Germinal center (tissue), 1 donor: Measurements from ENCODE around the gene GPC3.

Experiments
- DNase-seq: peaks from one replicate; pipeline ENCODE4 v3.0.0; 2012; ENCODE audit warnings: mixed read lengths, low spot score

The GPC3 gene

DNA sequence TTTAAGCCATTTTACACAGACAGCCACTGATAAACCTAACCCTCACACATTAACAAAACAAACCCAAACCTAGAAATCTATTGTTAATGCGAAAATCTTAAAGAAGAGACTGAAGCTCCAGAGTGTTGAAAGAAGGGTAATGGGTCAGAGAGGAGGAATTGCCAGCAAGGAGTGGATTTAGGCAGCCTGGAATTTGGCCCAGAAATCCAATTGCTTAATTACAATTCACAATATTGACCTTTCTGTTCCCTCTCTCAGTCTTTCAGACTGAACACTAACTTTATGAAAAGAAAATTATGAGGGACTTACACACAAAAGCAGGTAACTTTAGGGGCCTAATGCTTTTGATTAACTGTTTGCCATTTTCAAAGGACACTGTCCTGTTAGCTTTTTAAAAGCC, 384.9 kb downstream of the GPC3 start:
- no peak for DNase-seq

DNA sequence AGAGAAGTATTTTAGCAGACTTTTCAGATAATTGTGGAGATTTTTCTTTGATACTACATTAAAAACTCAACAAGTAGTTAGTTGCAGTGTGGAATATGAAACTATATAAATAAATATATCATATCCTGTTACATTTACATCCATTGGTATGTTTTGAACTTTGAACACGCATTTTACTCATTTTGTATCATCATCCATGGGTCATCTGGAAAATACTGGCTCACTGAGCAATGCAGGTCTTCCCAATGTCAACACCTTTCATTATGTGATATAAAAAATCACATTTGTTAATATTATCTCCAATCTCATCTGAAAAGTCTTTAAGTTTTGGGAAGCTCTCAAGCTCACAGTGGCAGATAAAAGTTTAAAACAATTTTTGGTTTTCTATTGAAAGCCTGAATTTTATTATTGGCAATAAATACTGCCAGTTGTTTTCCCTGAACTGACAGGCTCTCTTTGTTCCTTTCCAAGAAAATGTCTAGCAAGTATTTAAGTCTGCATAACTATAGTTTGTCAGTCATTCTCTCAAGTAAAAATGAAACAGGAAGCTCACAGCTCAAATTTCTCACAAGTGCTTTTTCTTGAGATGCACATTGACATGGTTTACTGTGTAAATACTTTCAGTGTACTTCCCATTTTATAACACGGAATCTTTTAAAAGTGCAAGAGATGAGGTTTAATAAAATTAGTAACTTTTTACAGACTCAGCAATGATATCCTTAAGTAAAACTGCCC, 386.6 kb downstream of the GPC3 start:
- no peak for DNase-seq

DNA sequence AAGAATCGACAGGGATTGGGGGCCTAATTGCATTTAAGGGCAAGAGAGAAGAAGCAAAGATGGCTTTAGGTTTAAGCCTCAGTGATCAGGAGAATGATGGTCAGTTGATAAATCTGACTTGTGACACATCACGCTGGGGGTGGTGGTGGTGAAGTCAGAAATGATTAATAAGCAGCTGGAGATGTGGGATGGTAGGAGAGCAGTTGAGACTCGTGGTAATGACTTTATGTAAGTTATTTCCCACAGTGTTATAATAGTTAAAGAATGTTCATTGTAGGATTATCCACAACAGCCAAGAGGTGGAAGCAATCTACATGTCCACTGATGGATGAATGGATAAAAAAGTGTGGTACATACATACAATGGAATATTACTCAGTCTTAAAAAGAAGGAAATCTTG, 391.2 kb downstream of the GPC3 start:
- no peak for DNase-seq

DNA sequence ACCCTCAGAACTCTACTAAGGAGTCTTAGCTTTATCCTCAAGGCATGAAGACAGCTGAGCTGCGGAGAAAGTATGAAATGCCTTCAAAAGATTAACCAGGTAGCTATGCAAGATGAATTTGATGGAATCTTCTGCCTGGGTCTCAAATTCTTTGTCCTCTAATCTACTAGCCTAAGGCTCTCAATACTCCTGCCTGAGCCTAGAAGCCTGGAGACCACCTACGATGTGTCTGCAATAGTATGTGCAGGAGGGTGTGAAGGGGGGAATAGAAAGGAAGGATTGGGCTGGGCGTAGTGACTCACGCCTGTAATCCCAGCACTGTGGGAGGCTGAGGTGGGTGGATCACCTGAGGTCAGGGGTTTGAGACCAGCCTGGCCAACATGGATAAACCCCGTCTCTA, 391.9 kb downstream of the GPC3 start:
- no peak for DNase-seq

DNA sequence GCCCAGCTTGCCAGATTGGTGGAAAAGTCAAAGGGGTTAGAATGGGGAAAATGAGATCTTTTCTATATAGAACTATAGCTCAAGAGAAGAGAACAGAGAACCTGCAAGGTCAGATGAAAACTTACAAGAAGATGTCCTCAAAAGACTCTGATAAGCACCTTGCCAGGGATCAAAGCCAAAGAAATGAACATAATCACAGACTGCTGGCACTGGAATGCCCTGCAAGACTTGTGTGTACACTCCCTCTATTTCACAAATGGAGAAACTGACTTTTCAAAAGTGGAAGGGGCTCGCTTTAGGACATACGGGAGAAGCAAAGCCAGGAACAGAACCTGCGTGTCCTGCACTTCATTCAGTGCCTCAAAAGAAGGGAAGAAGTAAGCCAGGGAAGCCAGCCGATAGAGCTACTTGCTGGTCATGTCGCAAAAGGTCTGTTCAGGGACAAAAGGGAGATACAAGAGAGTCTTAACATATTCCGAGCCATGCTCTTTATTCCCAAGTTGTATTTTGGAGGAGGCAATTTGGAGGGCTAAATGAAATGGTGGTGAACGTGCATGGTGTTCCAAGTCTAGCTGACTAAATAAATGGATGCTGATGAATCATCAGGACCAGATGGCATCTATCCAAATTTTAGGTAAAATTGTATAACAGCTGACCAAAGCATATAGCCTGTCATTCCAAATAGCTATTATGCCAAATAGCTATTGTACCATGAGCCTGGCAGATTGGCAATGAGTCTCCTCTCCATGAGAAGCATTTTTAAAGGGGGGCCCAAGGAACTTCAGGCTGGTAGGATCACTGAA, 394.5 kb downstream of the GPC3 start:
- no peak for DNase-seq

DNA sequence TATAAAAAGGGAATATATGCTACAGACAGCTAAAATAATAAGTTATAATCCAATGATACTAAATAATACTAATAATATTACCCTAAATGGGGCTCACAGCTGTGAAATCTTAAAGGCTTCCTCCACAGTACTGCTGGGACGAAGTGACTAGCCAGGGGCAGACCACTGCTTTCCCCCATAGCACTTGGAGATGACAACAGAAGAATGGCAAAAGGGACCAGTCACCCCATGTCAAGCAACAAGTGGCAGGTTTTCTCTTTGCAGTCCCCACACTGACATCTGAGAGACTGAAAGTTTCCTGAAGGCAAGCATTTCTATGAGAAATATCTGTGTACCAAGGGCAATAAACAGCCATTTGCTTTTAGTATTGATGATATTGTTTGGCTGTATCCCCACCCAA, 396.6 kb downstream of the GPC3 start:
- no peak for DNase-seq

DNA sequence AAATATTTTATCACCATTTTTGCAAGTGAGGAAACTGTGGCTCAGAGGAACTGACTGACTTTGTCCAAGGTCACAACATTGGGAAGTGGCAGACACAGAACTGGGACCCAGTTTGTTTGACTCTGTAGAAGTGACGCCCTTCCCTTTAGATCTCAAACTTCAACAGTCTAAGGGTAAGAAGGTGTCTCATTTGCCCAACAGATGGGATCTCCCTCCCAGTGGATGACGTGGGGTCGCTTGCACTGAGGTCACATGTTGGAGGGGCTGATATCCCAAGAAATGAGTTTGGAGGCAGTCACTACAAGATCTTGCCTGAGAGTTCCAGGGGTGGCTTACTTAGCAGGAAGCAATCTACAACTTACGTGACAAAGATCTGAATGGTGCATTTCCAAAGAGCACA, 397.6 kb downstream of the GPC3 start:
- DNase-seq: no peak

DNA sequence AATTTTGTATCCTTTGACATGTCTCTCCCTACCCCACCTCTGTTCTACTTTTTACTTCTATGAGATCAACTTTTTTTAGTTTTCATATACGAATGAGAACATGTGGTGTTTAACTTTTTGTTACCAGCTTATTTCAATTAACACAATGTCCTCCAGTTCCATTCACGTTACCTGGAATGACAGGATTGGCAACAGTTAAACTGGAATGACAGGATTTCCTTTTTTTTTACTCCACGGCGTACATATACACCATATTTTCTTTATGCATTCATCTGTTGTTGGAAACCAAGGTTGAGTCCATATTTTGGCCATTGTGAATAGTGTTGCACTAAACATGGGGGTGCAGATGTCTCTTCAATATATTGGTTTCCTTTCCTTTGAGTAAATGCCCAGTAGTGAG, 398.3 kb downstream of the GPC3 start:
- no peak for DNase-seq

DNA sequence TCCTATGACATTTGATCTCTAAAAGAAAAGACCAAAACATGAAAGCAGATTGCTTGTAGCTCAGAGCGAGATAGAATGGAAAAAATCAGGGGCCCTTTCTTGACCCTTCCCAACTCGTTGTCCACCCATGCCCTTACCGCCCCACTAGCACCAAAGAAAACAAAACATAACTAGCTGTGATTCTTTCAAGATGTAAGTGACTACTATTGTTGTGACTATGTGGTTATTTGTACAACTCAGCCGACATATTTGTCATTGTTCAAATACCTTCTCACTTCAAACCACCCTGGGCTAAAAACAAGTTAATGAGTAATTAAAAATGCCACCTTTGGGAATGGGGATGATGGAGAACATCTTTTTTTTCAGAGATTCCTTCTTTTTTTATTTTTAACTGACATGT, 399.0 kb downstream of the GPC3 start:
- no peak for DNase-seq

DNA sequence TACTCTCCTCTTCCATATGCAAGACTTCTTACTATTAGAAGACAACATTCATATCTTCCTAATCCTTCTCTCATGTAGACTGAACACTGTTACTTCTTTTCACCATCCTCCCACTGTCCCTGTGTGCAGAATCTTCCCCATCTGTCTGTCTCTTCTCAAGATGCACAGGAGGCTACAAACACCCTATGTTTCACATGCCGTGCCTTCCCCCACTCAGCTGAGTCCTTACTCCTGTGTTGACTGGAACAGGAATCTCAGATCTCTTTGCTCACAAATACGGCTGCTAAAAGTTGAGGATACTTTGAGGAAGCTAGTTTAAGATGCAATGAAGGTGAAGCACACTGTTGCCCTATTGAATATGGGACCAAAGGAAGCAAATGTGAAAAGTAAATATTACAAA, 401.6 kb downstream of the GPC3 start:
- no peak for DNase-seq

DNA sequence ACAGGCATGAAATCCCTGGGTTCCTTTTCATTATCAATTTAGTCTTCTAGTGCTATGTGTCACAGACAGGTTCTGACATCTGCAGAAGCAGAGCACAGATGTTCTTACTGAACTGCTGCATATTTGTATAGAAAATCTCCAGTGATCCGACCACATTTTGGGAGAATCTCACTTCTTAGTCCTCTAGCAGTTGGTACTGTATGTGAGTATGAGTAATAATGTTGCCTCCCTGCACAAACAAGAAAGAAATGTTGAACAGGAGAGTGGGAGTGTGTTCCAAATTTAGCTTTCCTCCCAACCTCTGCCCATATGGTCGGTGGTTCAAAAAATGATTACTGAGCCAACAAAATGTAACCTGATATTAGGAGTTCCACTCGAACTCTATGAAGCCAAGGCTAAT, 404.8 kb downstream of the GPC3 start:
- no peak for DNase-seq

DNA sequence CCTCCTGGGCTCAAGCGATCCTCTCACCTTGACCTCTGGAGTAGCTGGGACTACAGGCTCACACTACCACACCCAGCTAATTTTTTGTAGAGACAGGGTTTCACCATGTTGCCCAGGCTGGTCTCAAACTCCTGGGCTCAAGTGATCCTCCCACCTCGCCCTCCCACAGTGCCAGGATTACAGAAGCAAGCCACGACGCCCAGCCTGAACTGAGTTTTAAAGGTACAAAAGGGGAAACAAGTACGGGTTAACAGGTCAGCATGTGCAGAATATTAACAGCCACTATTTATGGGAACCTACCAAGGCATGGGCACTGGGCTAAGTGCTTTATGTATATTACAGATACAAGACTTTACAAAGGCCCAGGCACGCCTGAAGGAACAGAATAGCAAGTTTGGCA, 405.8 kb downstream of the GPC3 start:
- no peak for DNase-seq

DNA sequence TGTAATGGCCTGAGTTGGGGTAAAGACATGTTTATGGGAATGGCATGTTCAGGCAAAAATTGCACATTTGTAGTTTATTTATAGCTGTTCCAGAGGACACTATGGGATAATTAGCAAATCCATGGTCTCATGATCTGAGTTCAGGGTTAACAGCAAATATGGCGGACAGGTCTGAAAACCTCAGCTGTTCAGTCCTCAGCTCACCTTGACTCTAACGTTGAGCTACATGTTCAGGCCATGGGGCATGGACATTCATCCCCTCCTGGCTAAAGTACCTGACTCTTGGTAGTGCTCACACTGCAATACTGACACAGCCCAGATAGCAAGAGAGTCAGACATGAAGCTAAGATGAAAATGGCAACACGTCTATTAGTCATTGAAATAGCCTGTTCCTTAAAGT, 408.5 kb downstream of the GPC3 start:
- no peak for DNase-seq

DNA sequence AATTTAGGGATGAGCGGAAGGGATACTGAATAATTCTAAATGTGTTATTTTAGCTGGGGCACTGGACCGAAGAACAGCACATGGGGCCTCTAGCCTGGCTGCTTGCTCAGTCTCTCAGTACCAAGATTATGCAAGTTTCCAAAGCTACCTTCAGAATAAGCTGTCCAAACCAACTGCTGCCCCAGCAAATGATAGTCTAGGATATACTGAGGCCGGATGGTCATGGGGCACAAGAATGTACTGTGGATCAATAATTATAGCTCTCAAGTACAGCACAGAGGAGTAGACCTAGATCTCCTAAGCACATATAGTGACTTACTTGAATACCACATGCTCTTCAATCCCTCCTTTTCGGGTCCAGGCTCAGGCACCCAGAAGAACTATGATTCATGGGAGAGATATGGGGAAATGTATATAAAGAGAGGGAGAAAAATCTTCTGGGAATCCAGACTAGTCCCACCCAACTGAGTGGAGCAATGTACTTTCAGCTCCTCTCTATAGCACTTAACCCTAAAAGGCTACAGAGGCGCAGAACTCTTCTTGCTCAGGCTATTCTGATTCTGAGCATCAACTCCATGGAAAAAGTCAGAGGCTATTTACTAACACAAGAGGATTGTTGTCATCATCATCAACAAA, 409.8 kb downstream of the GPC3 start:
- no peak for DNase-seq

DNA sequence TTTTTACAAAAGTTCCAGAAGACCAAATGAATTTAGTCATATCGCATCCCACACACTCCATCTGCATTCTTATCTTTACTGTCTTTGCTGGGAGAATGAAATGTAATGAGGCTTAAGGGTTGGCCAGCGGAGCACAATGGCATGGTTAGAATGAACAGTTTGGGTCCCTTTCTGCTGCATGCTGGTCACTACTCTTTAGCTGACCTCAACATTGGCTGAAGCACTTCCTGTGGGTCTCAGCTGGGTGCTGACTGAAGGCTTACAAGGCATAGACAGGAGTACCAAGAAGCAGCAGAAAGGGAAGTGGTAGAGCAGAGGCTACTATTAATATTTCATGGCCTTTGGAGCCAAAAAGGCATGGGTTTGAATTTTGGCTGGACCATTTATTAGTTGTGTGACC, 410.7 kb downstream of the GPC3 start:
- DNase-seq: no peak

DNA sequence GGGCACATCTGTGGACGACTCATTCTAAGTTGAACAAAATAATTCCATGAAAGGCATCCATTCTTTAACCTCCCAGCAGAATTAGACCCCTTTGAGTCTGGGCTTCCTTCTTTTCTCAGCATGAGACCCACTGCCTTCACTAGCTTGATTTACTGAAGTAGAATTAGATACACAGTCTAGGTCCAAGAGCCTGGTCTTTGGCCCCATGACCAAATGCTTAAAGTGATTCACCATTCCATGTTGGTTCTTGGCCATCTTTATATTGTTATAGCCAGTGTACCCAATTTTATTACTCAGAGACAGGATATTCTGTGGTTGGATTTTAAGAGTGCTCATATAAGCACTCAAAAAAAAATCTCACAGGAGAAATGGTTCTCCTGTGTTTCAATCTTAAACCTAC, 414.8 kb downstream of the GPC3 start:
- no peak for DNase-seq

DNA sequence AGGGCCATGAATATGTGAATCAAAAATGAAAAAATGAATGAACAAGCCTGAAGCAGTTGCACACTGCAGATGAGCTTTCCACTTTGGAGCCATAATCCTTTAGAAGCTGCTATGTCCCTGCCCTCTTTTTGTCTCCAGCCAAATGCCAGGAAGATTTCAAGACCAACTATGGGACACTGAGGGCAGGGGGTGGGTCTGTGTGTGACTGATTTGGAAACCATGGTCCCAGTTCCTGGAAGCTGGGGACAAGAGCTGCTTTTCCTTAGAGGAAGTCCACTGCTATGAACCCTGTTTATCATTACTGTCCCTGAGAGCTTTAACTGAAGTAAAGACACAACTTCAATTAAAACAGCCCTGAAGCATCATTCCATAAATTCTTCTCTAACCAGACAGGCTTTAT, 416.2 kb downstream of the GPC3 start:
- DNase-seq: no peak

DNA sequence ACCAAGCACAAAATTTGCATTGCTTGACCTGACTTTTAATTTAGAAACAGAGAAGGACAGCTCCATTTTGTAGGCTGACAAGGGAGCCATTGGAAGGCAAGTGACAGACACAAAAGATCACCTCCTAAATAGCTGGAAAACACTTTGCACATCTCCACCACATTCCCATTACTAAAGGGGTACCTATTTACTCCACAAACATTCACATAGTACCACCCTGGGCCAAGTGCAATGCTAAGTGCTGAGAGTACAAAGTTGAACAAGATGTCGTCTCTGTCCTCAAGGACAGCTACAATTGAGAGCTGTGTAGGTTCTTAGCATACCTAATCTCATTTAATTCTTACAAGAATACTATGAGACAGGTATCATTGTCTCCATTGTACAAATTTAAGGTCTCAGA, 417.3 kb downstream of the GPC3 start:
- DNase-seq: no peak

DNA sequence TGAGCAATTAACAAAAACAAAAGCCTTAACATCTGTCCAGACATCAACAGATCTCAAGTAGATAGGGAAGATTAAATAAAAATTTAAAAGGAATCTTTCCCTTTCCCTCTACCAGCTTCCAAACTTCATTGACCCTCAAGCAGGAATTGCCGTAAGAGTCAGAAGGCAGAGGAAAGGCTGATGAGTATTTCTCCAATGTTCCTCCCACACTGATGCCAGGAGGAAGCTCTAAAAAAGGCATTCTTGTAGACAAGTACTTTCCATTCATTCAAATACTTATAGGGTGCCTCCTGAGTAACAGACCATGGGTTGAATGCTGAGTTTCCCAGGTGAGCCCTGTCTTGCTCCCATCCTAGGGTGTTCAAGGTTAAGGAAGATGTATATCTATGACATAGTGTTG, 418.5 kb downstream of the GPC3 start:
- no peak for DNase-seq

DNA sequence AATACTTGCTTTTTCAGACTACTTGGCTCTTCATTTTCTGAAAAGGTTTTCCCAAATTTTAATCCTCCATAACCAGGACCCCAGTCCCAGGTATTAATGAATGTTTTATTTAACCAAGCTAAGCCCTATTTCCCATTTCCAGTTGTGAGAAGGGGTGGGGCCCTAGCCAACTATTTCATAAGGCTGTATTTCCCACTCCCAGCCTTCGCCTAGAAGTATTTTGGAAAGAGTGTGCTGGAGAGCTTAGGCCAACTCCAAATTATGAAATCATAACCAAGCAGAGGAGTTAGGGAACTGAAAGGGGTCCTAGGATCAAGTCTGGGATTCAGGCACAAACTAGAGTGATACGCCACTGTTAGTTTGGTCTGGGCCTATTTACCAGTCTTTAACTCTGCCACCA, 421.7 kb downstream of the GPC3 start:
- DNase-seq: no peak

DNA sequence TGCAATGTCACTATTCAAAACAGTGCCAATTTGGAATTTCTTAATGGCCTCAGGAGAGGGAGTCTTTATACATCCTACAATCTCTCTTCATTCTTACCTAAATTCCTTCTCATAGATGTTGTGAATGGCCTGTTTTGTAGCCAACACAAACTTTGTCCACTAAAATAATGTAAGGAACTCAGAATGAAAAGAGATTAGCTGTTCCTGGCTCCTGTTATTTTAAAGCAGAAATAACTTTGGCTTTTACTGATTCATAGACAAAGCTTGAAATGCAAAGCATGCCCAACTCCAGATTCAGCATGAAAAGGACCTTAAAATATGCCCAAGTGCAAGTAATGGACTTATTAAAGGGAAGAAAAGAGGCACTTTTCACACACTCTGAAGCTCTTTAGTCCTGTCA, 424.1 kb downstream of the GPC3 start:
- DNase-seq: no peak

DNA sequence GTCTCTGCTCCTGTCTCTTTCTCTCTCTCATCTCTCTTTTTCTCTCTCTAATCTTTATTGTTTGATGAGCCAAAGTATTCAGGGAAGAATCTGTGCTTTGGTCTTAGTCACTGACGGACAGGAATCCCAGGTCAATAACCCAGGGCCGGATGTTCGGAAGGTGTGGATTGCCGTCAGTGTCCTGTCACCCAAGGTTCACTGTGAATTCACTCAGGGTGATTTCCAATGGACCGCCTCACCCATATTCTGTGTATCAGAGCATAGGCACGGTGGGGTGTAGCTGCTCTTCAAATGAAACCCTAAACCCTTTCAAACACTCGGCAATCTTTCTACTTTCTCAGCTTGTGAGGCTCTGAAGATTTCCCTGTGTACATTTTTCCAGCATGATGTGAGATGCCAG, 425.5 kb downstream of the GPC3 start:
- DNase-seq: no peak

DNA sequence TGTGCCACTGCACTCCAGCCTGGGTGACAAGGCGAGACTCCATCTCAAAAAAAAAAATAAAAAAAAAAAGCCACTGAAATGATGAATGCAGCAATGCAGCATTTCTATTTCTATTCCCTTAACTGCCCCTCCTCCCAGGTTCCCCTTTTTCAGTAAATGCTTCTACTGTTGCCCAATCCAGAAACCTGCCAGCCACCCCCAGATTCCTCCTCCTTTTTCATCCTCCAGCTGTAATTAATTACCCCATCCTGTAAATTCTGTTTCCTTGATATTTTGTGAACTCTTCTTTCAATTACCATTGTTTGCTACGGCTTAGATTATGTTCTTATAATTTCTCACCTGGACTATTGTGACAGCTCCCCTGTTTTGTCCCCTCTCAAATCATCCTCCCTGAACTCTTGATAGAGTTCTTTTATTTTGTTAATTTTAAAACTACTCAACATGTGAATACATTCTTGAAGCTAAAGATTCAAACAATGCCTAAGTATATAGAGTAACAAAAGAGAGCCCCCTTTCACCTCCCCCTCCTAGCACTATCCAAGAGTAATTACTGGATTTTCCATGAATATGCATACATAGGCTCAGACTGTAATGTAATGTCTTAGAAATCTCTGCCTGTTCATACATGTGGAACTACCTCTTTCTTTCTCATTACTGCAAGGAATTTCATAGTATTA, 429.5 kb downstream of the GPC3 start:
- DNase-seq: no peak
